HG03045 (cell line): ENCODE measurements around the gene ESM1.

ENCODE experiments used
- ATAC-seq: cut with Tn5 transposase; IDR thresholded peaks from one replicate; pipeline ENCODE4 v1.9.1; 2021; ENCODE audit warnings: mild to moderate bottlenecking, moderate library complexity; ENCODE audit not compliant: unreplicated experiment

The ESM1 gene

GRCh38 chr5:54986269-54986654 is 869 bp upstream of the ESM1 start:
- no peak for ATAC-seq

GRCh38 chr5:54981928-54982327 is 3.5 kb downstream of the ESM1 start:
- no peak for ATAC-seq

- ATAC-seq: no peak
Measured at GRCh38 chr5:54975701-54976100, 9.7 kb downstream of the ESM1 start.

GRCh38 chr5:54969856-54970828 is 15.3 kb downstream of the ESM1 start:
- ATAC-seq: no peak

GRCh38 chr5:54969242-54969641 is 16.2 kb downstream of the ESM1 start:
- ATAC-seq: no peak

GRCh38 chr5:54965806-54966205 is 19.6 kb downstream of the ESM1 start:
- no peak for ATAC-seq

- no peak for ATAC-seq
Measured at GRCh38 chr5:54964405-54964804, 21.0 kb downstream of the ESM1 start.

- ATAC-seq: no peak
Measured at GRCh38 chr5:54959673-54960418, 25.5 kb downstream of the ESM1 start.

GRCh38 chr5:54956922-54957321 is 28.5 kb downstream of the ESM1 start:
- no peak for ATAC-seq

GRCh38 chr5:54947187-54947586 is 38.2 kb downstream of the ESM1 start:
- no peak for ATAC-seq

GRCh38 chr5:54946306-54946819 is 39.0 kb downstream of the ESM1 start:
- no peak for ATAC-seq

GRCh38 chr5:54944364-54944763 is 41.0 kb downstream of the ESM1 start:
- no peak for ATAC-seq

GRCh38 chr5:54942064-54942778 is 43.2 kb downstream of the ESM1 start:
- ATAC-seq: no peak

GRCh38 chr5:54936201-54936600 is 49.2 kb downstream of the ESM1 start:
- ATAC-seq: no peak

GRCh38 chr5:54932789-54933188 is 52.6 kb downstream of the ESM1 start:
- no peak for ATAC-seq

GRCh38 chr5:54930736-54931135 is 54.7 kb downstream of the ESM1 start:
- no peak for ATAC-seq
